Bronchial epithelial cell (primary cell): ENCODE data around the gene MAGEB1. TPM values are rescaled to one million over a fixed set of nuclear protein-coding genes. Genes with fewer than 3 reads are reported as not detected.

Experiments used
- DNase-seq: peaks from one replicate; pipeline ENCODE4 v3.0.0-alpha.2; 2010; ENCODE audit warnings: low read depth
- FAIRE-seq: peaks from 2 replicates; lab custom pipeline; 2011; peaks lifted over from hg19 to GRCh38; lab: Jason Lieb, UNC
- H3K27me3 ChIP-seq: 2 replicates; pipeline ENCODE4 v1.5.1; 2011; ENCODE audit warnings: low read length; ENCODE audit not compliant: control insufficient read depth, insufficient read depth
- H3K36me3 ChIP-seq: 2 replicates; pipeline ENCODE4 v1.5.1; 2011; ENCODE audit warnings: low read length; ENCODE audit not compliant: control insufficient read depth, insufficient read depth
- H3K4me3 ChIP-seq: 2 replicates; pipeline ENCODE4 v1.5.1; 2011; ENCODE audit warnings: mild to moderate bottlenecking, low read depth, low read length, control low read depth
- CTCF ChIP-seq: IDR thresholded peaks from 2 replicates; pipeline ENCODE4 v1.5.1; 2011; ENCODE audit warnings: mild to moderate bottlenecking, moderate library complexity, low read length, control low read depth, inconsistent platforms; ENCODE audit not compliant: insufficient read depth, severe bottlenecking
- total RNA-seq: library from RNA; depleted of rRNA; stranded (reverse); fragments of >200 nt; gene quantifications from 2 replicates; pipeline ENCODE4 v1.2.1, GENCODE V29; 2014

Gene MAGEB1
- total RNA-seq, 1 donor from 2014 or later: not detected

GRCh38 chrX:30253257-30253656 is 6.3 kb downstream of the MAGEB1 start:
- Histone ChIP-seq H3K4me3 (no peak overlapping the region), H3K27me3 (no peaks in the 10 kb centered on the region), H3K36me3 (no peaks in the 10 kb centered on the region)
- no peak for DNase-seq
- FAIRE-seq: no peak
- TF ChIP-seq CTCF: no peak

- FAIRE-seq (no peak), DNase-seq (no peak)
- H3K4me3 ChIP-seq: no peak overlapping the region
- TF ChIP-seq CTCF: no peak
- H3K36me3 ChIP-seq: no peaks in the 10 kb centered on the region
- no peaks in the 10 kb centered on the region for H3K27me3 ChIP-seq
Observed at GRCh38 chrX:30259927-30260326, 13.0 kb downstream of the MAGEB1 start.

GRCh38 chrX:30261012-30261411 is 14.1 kb downstream of the MAGEB1 start:
- no peak overlapping the region for H3K4me3 ChIP-seq
- TF ChIP-seq CTCF: no peak
- no peaks in the 10 kb centered on the region for H3K36me3 ChIP-seq
- DNase-seq: no peak
- FAIRE-seq: no peak
- no peaks in the 10 kb centered on the region for H3K27me3 ChIP-seq

- FAIRE-seq: no peak
- no peak for TF ChIP-seq CTCF
- DNase-seq: no peak
Observed at GRCh38 chrX:30262763-30263162, 15.8 kb downstream of the MAGEB1 start.

GRCh38 chrX:30270639-30271038 is 23.7 kb downstream of the MAGEB1 start:
- no peak for TF ChIP-seq CTCF
- FAIRE-seq (no peak), DNase-seq (no peak)
- H3K27me3 ChIP-seq: no peaks in the 10 kb centered on the region
- H3K4me3 ChIP-seq: no peak overlapping the region
- no peaks in the 10 kb centered on the region for H3K36me3 ChIP-seq

More at GRCh38 chrX:30262763-30263162, 15.8 kb downstream of the MAGEB1 start:
- H3K27me3 ChIP-seq: no peaks in the 10 kb centered on the region
- H3K4me3 ChIP-seq: no peak overlapping the region
- no peaks in the 10 kb centered on the region for H3K36me3 ChIP-seq

GRCh38 chrX:30275498-30275897 is 28.6 kb downstream of the MAGEB1 start:
- DNase-seq (peak; percentile 21), FAIRE-seq (no peak)
- peak; percentile 32 for TF ChIP-seq CTCF
- Histone ChIP-seq H3K36me3 (no peaks in the 10 kb centered on the region), H3K4me3 (no peak overlapping the region), H3K27me3 (no peaks in the 10 kb centered on the region)
